GM13977 (cell line): ENCODE data around the gene ATXN2.
"Not testable (repeated sequence)": the region's sequence is repeated elsewhere in the genome, so short reads cannot be mapped to it uniquely, and the experiment has no call there.

Source experiments
- DNase-seq: peaks from one replicate; pipeline ENCODE4 v3.0.0; 2012; ENCODE audit warnings: low spot score
- in situ Hi-C: fragments of 300-500 bp; cut with MboI; formaldehyde crosslinking; loops from one replicate; pipeline ENCODE4 v1.12.0; 2022; ENCODE audit warnings: low sequenced_read_pairs, low pct_unique_long_range_greater_than_20kb, mixed read lengths, inconsistent platforms; ENCODE audit not compliant: unreplicated experiment
- TF ChIP-seq, protein P1 (sequence below): IDR thresholded peaks from 2 replicates; pipeline ENCODE4 v1.5.1; 2012; ENCODE audit warnings: mild to moderate bottlenecking, control low read depth; ENCODE audit not compliant: insufficient read depth; ENCODE audit errors: extremely low read depth, missing control alignments

The ATXN2 gene

DNA sequence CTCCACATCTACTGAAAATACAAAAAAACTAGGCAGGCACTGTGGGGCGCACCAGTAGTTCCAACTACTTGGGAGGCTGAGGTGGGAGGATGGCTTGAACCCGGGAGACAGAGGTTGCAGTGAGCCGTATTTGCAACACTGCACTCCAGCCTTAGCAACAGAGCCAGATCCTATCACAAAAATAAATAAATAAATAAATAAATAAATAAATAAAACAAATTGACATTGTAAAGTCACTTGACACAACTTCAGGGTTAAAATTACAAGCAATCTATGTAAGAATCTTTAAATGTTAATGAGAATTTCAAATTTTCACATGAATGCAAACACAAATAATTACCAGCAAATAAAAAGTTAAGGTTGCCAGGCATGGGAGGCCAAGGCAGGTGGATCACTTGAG, 11.1 kb downstream of the ATXN2 start:
- TF ChIP-seq, protein P1, sequence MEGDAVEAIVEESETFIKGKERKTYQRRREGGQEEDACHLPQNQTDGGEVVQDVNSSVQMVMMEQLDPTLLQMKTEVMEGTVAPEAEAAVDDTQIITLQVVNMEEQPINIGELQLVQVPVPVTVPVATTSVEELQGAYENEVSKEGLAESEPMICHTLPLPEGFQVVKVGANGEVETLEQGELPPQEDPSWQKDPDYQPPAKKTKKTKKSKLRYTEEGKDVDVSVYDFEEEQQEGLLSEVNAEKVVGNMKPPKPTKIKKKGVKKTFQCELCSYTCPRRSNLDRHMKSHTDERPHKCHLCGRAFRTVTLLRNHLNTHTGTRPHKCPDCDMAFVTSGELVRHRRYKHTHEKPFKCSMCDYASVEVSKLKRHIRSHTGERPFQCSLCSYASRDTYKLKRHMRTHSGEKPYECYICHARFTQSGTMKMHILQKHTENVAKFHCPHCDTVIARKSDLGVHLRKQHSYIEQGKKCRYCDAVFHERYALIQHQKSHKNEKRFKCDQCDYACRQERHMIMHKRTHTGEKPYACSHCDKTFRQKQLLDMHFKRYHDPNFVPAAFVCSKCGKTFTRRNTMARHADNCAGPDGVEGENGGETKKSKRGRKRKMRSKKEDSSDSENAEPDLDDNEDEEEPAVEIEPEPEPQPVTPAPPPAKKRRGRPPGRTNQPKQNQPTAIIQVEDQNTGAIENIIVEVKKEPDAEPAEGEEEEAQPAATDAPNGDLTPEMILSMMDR: no peak
- in situ Hi-C loops: no loop called here
- DNase-seq: no peak

DNA sequence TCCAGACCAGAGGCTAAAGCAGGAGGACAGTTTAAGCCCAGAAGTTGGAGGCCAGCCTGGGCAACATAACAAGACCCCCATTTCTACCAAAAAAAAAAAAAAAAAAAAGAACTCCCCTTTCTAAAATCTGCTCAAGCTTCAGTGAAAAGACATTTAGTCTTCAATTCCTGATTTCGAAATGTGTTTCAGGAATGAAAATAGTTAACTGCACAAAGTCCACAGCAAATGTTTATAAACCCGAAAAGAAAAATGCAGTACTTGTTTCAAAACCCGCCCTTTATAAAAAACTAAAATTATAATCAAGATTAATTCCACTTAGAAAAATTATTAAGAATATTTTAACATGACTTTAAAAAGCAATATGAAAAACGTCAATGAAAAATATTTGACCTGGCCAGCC, 12.1 kb downstream of the ATXN2 start:
- TF ChIP-seq, protein P1: no peak
- DNase-seq: no peak
- in situ Hi-C loops: no loop called here

DNA sequence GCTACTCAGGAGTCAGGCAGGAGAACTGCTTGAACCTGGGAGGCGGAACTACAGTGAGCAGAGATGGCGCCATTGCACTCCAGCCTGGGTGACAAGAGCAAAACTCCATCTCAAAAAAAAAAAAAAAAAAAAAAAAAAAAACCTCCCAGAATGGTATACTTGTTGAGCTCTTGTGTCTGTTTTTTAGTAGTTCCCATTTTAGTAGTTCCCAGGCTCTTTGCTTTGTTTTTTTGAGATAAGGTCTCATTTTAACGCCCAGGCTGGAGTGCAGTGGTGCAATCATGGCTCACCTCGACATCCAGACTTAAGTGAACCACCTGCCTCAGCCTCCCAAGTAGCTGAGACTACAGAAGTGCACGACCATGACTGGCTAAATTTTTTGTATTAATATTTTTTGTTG, 13.4 kb downstream of the ATXN2 start:
- DNase-seq: no peak
- in situ Hi-C loops: no loop called here
- TF ChIP-seq, protein P1: no peak

GRCh38 chr12:111584959-111585358, 14.2 kb downstream of the ATXN2 start:
- DNase-seq: no peak
- TF ChIP-seq, protein P1: no peak
- in situ Hi-C loops: no loop called here

- in situ Hi-C loops: not testable (repeated sequence)
These were observed 15.6 kb downstream of the ATXN2 start for GRCh38 chr12:111583506-111583905.

DNA sequence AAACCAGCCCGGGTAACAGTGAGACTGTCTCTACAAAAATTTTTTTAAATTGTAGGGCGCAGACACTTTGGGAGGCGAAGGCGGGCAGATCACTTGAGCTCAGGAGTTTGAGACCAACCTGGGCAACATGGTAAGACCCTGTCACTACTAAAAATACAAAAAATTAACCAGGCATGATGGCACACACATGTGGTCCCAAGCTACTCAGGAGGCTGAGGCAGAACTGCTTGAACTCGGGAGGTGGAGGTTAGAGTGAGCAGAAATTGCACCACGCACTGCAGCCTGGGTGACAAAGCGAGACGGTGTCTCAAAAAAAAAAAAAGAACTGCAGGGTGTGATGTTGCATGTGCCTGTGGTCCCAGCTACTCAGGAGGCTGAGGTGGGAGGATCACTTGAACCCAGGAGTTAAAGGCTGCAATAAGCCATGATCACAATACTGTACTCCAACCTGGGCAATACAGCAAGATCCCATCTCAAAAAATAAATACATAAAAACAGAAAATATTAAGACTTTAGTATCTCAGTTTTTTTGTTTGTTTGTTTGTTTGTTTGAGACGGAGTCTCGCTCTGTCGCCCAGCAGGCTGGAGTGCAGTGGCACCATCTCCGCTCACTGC, 16.9 kb downstream of the ATXN2 start:
- DNase-seq: no peak
- in situ Hi-C loops: no loop called here

More at GRCh38 chr12:111583506-111583905, 15.6 kb downstream of the ATXN2 start:
- not testable (repeated sequence) for DNase-seq

GRCh38 chr12:111581434-111582132, 17.5 kb downstream of the ATXN2 start:
- TF ChIP-seq, protein P1: no peak
- in situ Hi-C loops: no loop called here
- no peak for DNase-seq

More for the DNA sequence above, 16.9 kb downstream of the ATXN2 start:
- TF ChIP-seq, protein P1: no peak
